Activated CD4-positive, CD25-positive, alpha-beta regulatory T cell treated with anti-CD3 and anti-CD28 coated beads, Interleukin-2, amount 50 U/mL, for 72 hours (primary cell): ENCODE results near the gene PKHD1.

Source experiments
- DNase-seq: peaks from one replicate; pipeline ENCODE4 v3.0.0; 2021

The PKHD1 gene

GRCh38 chr6:51842804-51843378 lies 244.5 kb downstream of the PKHD1 start:
- DNase-seq = no peak

- DNase-seq = no peak
Measured at GRCh38 chr6:51842061-51842803, 245.2 kb downstream of the PKHD1 start.

GRCh38 chr6:51841626-51842025 lies 245.8 kb downstream of the PKHD1 start:
- DNase-seq = no peak

- DNase-seq = no peak
Measured at GRCh38 chr6:51839726-51840374, 247.6 kb downstream of the PKHD1 start.

GRCh38 chr6:51830666-51831065 lies 256.7 kb downstream of the PKHD1 start:
- no peak for DNase-seq

GRCh38 chr6:51827580-51827979 lies 259.8 kb downstream of the PKHD1 start:
- no peak for DNase-seq

GRCh38 chr6:51824940-51825339 lies 262.5 kb downstream of the PKHD1 start:
- no peak for DNase-seq

- no peak for DNase-seq
Measured at GRCh38 chr6:51820555-51820954, 266.9 kb downstream of the PKHD1 start.

- no peak for DNase-seq
Measured at GRCh38 chr6:51818520-51819022, 268.8 kb downstream of the PKHD1 start.

- DNase-seq = no peak
Measured at GRCh38 chr6:51817832-51818231, 269.6 kb downstream of the PKHD1 start.

- DNase-seq = no peak
Measured at GRCh38 chr6:51814418-51814817, 273.0 kb downstream of the PKHD1 start.

- DNase-seq = no peak
Measured at GRCh38 chr6:51813904-51814303, 273.5 kb downstream of the PKHD1 start.

GRCh38 chr6:51812231-51812630 lies 275.2 kb downstream of the PKHD1 start:
- DNase-seq = no peak

- no peak for DNase-seq
Measured at GRCh38 chr6:51805517-51805916, 281.9 kb downstream of the PKHD1 start.

- no peak for DNase-seq
Measured at GRCh38 chr6:51800603-51801002, 286.8 kb downstream of the PKHD1 start.

- DNase-seq = no peak
Measured at GRCh38 chr6:51793393-51793792, 294.0 kb downstream of the PKHD1 start.

GRCh38 chr6:51792273-51793030 lies 295.0 kb downstream of the PKHD1 start:
- DNase-seq = no peak

- DNase-seq = no peak
Measured at GRCh38 chr6:51790946-51791345, 296.5 kb downstream of the PKHD1 start.

- DNase-seq = no peak
Measured at GRCh38 chr6:51788121-51788520, 299.3 kb downstream of the PKHD1 start.

- DNase-seq = no peak
Measured at GRCh38 chr6:51778666-51779065, 308.7 kb downstream of the PKHD1 start.

- DNase-seq = no peak
Measured at GRCh38 chr6:51777618-51778017, 309.8 kb downstream of the PKHD1 start.

- no peak for DNase-seq
Measured at GRCh38 chr6:51775942-51776860, 311.2 kb downstream of the PKHD1 start.
